Prostate gland (tissue), 2 donors: ENCODE results near the gene TMEM184C.

Experiments
- CTCF ChIP-seq, 4 experiments: fragments of 200-600 bp in 2 of 4; fragments of 450-650 bp in 2 of 4; sonication (generic) in 2 of 4; IDR thresholded peaks; 1 replicate in 3 of 4; 2 replicates in 1 of 4; pipeline ENCODE4 v1.5.1; 2016 to 2019; ENCODE audit warnings: antibody characterized with exemption in 4 of 4, mild to moderate bottlenecking in 2 of 4, moderate library complexity in 2 of 4
- POLR2A ChIP-seq: fragments of 450-650 bp; IDR thresholded peaks from one replicate; pipeline ENCODE4 v1.6.1; 2016; ENCODE audit warnings: antibody characterized with exemption, mild to moderate bottlenecking
- POLR2AphosphoS5 ChIP-seq: sonication (generic); formaldehyde crosslinking; IDR thresholded peaks from one replicate; pipeline ENCODE4 v1.6.1; 2017; ENCODE audit warnings: antibody characterized with exemption

- TF ChIP-seq POLR2A (no peak), CTCF (IDR thresholded peaks at IDR 0.05) (no peak), POLR2AphosphoS5 (no peak)
Measured at GRCh38 chr4:147587041-147587440, 30.2 kb upstream of the TMEM184C start.
